ENCODE measurements around the gene ARID3C.

The ARID3C gene

DNA sequence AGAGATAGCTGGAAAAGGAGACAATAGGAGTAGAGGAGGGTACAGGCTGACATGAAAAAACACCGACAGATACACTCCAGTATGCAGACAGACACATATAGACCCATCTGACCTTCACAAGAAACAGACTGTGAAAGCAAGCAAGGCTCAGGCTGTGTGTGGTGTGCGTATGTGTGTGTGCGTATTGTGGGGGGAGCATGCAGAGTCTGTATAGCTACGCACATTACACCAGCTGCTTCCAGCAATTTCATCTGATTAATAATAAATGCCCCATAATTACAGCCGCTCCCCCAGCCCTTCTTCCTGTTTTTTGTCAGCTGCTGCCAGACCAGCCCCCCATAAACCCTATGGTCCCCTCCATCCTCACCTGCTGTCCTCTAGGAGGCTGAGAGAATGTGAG, 46.1 kb downstream of the ARID3C start:
- no peak for DNase-seq (ENCODE audit: extremely low spot score)
- ChIA-PET POLR2A (interaction anchor here (1.4 kb wide), 1 partner anchor 54 kb away, joined by 4 read pairs; no protein-coding TSS in a partner anchor), CTCF (interaction anchor here (0.9 to 1.1 kb wide), 3 partner anchors 9 to 179 kb away, joined by 3 to 5 read pairs (median 5); no protein-coding TSS in a partner anchor)
- TF ChIP-seq CTBP1 (IDR thresholded peaks at IDR 0.05; ENCODE audit: borderline replicate concordance) (no peak), TARDBP (IDR thresholded peaks at IDR 0.05) (no peak)

DNA sequence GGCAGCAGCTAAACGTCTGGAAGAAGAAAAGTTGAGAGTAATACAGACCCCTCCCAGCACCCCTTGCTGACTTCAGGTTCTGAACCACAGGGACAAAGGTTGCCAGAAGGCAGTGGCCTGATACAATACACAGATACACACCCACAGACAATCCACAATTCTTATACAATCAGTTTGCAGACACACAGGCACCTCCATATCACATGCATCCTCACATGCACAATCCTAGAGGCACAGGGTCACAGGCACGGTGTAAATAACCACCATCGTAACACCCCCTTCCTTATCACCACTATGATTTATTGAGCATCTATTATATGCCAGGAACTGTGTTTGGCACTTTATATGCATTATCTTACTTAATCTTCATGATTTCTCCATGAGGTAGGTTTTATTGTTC, 47.5 kb downstream of the ARID3C start:
- ChIA-PET CTCF (no interaction called here), POLR2A (no interaction called here)

DNA sequence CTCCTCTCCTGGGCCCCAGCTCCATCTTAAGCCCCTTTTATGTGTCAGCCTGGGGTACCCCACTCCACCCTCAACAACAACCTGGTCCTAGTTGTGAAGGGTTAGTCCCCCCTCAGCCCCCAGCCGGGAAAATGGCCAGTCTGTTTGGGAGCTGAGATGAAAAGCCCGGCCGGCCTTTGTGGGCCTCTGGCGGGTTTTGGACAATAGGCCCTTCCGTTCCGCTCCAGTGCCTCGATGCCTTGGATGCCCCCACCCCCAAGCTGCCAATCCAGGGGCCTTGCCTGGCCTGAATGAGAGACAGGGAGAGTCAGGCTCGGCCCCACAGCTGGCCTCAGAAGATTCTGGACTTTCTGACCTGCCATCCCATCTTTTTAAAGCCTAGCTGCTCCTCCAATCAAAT, 48.5 kb downstream of the ARID3C start:
- DNase-seq (ENCODE audit: extremely low spot score) = no peak
- ChIA-PET CTCF (interaction anchor here (2.3 kb wide), 1 partner anchor 11 kb away, joined by 10 read pairs; no protein-coding TSS in a partner anchor), POLR2A (no interaction called here)
- TF ChIP-seq SP1 (IDR thresholded peaks at IDR 0.05) (no peak), LEF1 (IDR thresholded peaks at IDR 0.05; ENCODE audit: borderline replicate concordance) (no peak), FOXA1 (IDR thresholded peaks at IDR 0.05) (no peak), TARDBP (IDR thresholded peaks at IDR 0.05) (no peak), ELF4 (IDR thresholded peaks at IDR 0.05) (no peak), HDGF (IDR thresholded peaks at IDR 0.05; ENCODE audit: borderline replicate concordance) (no peak), NFRKB (IDR thresholded peaks at IDR 0.05) (no peak), BHLHE40 (IDR thresholded peaks at IDR 0.05; ENCODE audit: borderline replicate concordance) (no peak), ZNF384 (IDR thresholded peaks at IDR 0.05) (no peak), ARNT (IDR thresholded peaks at IDR 0.05) (no peak), SUZ12 (IDR thresholded peaks at IDR 0.05) (no peak), FOXM1 (IDR thresholded peaks at IDR 0.05; ENCODE audit: borderline replicate concordance) (no peak), FOXK2 (IDR thresholded peaks at IDR 0.05) (no peak)
- TF ChIP-seq, protein P1, sequence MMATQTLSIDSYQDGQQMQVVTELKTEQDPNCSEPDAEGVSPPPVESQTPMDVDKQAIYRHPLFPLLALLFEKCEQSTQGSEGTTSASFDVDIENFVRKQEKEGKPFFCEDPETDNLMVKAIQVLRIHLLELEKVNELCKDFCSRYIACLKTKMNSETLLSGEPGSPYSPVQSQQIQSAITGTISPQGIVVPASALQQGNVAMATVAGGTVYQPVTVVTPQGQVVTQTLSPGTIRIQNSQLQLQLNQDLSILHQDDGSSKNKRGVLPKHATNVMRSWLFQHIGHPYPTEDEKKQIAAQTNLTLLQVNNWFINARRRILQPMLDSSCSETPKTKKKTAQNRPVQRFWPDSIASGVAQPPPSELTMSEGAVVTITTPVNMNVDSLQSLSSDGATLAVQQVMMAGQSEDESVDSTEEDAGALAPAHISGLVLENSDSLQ (IDR thresholded peaks at IDR 0.05) = no peak

More for the DNA sequence above, 47.5 kb downstream of the ARID3C start:
- no peak for TF ChIP-seq CTBP1 (IDR thresholded peaks at IDR 0.05; ENCODE audit: borderline replicate concordance)
- DNase-seq (ENCODE audit: extremely low spot score) = no peak

DNA sequence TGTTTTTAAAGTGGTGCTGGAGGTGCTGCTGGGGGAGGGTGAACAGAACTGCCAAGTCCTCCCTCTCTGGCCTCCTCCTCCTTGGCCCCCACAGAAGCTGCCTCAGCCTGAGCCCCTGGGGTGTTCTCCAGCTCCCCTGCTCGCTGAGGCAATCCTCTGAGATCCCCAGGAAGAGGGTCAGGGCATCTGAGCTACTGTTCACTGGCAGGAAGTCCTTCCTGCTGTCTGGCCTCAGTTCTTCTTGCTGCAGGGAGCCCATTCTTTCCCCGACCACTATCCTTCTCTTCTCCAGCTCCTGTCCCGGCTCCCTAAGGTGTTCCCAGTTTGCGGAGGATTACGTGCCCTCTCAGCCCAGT, 49.1 kb downstream of the ARID3C start:
- ChIA-PET CTCF (interaction anchor here (2.3 kb wide), 1 partner anchor 12 kb away, joined by 10 read pairs; no protein-coding TSS in a partner anchor), POLR2A (no interaction called here)
- no peak for TF ChIP-seq CTBP1 (IDR thresholded peaks at IDR 0.05; ENCODE audit: borderline replicate concordance)
- DNase-seq (ENCODE audit: extremely low spot score) = no peak

DNA sequence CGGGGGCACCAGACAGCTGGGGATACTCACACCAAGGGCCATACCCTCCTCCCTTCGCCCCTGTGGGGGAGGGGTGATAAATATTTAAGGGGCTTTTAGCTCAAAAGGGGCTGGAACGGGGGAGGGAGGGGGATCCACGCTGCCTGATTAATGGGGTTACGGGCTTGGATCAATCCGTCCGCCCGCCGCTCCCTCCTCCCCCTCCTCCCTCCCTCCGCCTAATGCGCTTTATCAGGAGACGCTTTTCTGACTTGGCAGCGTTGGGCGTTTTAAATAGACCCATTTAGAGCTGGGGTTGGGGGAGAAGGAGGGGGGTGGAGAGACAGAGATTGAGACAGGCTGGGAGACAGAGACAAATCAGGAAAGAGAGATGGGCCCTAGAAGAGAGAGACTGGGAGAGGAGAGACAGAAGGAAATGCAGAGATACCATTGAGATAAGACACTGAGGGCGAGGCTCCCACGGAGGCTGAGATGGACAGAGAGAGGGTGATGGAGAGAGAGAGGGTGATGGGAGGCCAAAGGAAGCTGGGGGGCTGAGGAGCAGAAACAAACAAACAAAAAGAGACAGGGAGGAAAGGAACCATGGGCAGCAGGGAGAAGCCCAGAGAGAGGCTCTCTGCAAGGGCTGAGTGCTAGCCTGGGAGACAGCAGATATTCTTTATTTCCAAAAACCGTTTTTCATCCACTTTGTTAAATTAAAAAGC, 49.6 kb downstream of the ARID3C start:
- TF ChIP-seq ARNT (IDR thresholded peaks at IDR 0.05) = no peak
- TF ChIP-seq NFRKB (IDR thresholded peaks at IDR 0.05) = no peak
- ChIA-PET CTCF (interaction anchor here (2.3 kb wide), 1 partner anchor 12 kb away, joined by 10 read pairs; no protein-coding TSS in a partner anchor), POLR2A (interaction anchor here (1.1 kb wide), 1 partner anchor 10 kb away, joined by 5 read pairs; the partner anchor contains the start of gene CNTFR)
- no peak for DNase-seq (ENCODE audit: extremely low spot score)

DNA sequence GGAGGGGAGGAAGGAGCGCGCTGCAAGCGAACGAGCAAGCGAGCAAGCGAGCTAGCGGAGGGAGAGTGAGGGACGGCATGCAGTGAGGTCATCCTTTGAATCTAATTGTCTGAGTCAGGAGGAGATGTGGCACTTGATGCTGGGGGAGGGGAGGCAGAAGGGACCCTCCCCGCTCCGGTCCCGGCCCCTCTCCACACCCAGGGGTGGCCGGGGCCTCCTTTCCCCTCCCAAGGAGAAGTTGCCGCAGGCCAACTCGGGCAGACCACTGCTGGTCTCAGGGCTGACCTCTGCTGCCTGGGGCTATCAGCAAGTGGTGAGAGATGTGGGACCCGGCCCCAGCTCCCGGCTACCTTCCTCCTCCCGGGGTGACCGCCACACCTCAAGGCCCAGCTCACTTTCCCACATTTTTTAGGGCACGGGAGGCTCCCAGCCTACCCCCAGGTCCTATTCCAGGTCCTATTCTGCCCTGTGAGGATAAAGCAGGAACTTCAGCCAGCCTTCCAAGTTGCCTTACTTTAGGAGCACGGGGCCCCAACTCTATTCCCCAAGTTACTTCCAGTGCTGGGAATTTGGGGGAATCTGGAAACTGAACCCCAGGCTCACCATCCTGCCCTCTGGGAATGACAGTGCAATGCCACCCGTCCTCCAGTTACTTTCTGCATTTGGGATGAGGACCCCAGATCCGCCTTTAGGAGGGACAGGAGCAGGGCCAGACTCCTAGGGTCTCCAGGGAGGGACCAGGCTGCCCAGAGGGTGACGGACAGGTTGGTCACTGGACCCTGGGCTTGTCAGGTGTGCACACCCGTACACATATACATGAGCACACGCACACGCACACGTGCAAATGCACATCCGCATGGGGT, 50.4 kb downstream of the ARID3C start:
- TF ChIP-seq ARNT (IDR thresholded peaks at IDR 0.05) (no peak), SUZ12 (IDR thresholded peaks at IDR 0.05) (no peak), ELF4 (IDR thresholded peaks at IDR 0.05) (no peak), CTBP1 (IDR thresholded peaks at IDR 0.05; ENCODE audit: borderline replicate concordance) (no peak), SP1 (IDR thresholded peaks at IDR 0.05) (no peak), FOXK2 (IDR thresholded peaks at IDR 0.05) (no peak), TARDBP (IDR thresholded peaks at IDR 0.05) (no peak), HDGF (IDR thresholded peaks at IDR 0.05; ENCODE audit: borderline replicate concordance) (no peak), L3MBTL2 (conservative IDR thresholded peaks at IDR 0.05) (no peak), BHLHE40 (IDR thresholded peaks at IDR 0.05; ENCODE audit: borderline replicate concordance) (no peak), NFRKB (IDR thresholded peaks at IDR 0.05) (no peak), FOXM1 (IDR thresholded peaks at IDR 0.05; ENCODE audit: borderline replicate concordance) (no peak), LEF1 (IDR thresholded peaks at IDR 0.05; ENCODE audit: borderline replicate concordance) (no peak), ZNF384 (IDR thresholded peaks at IDR 0.05) (no peak), FOXA1 (IDR thresholded peaks at IDR 0.05) (no peak)
- TF ChIP-seq, protein P1 (IDR thresholded peaks at IDR 0.05) = no peak
- ChIA-PET CTCF (interaction anchor here (1.5 to 2.3 kb wide), 2 partner anchors 13 to 25 kb away, joined by 3 to 10 read pairs; no protein-coding TSS in a partner anchor), POLR2A (interaction anchor here (1.1 kb wide), 1 partner anchor 10 kb away, joined by 5 read pairs; the partner anchor contains the start of gene CNTFR)
- DNase-seq (ENCODE audit: extremely low spot score) = no peak

Measured in HEK293T (cell line).